Fibroblast of skin of left biceps (primary cell): ENCODE measurements around the gene KRT40.
A peak's percentile ranks its signal among the peaks of the same experiment; 100 is the strongest.

ENCODE experiments used
- DNase-seq, 2 experiments: peaks; one replicate each; pipeline ENCODE4 v3.0.0-alpha.2; 2013; ENCODE audit warnings: low read depth in 2 of 2

The KRT40 gene

GRCh38 chr17:40997361-40997760 lies 13.2 kb upstream of the KRT40 start:
- no peak for DNase-seq

- no peak for DNase-seq
Measured at GRCh38 chr17:40996829-40997228, 12.7 kb upstream of the KRT40 start.

- no peak for DNase-seq
Measured at GRCh38 chr17:40995116-40995515, 11.0 kb upstream of the KRT40 start.

GRCh38 chr17:40993839-40994238 lies 9.7 kb upstream of the KRT40 start, which contains the start of gene KRTAP3-3:
TSS of gene KRTAP3-3 (minus strand) at chr17:40994164. CDS start at chr17:40994097, 67 bp downstream.
- DNase-seq: no peak

- no peak for DNase-seq
Measured at GRCh38 chr17:40993084-40993483, 9.0 kb upstream of the KRT40 start.

GRCh38 chr17:40992666-40993065 lies 8.5 kb upstream of the KRT40 start:
- no peak for DNase-seq

GRCh38 chr17:40986920-40987319 lies 2.8 kb upstream of the KRT40 start:
- DNase-seq: no peak

GRCh38 chr17:40981115-40981514 lies 3.0 kb downstream of the KRT40 start:
- DNase-seq: no peak

- no peak for DNase-seq
Measured at GRCh38 chr17:40980596-40980995, 3.5 kb downstream of the KRT40 start.

GRCh38 chr17:40980117-40980516 lies 4.0 kb downstream of the KRT40 start:
- DNase-seq: no peak

- DNase-seq: no peak
Measured at GRCh38 chr17:40978575-40979151, 5.5 kb downstream of the KRT40 start.

- no peak for DNase-seq
Measured at GRCh38 chr17:40975516-40975915, 8.6 kb downstream of the KRT40 start.

- DNase-seq: no peak
Measured at GRCh38 chr17:40974366-40974765, 9.8 kb downstream of the KRT40 start.

GRCh38 chr17:40967582-40967981 lies 16.5 kb downstream of the KRT40 start:
- no peak for DNase-seq

- DNase-seq: no peak
Measured at GRCh38 chr17:40966848-40967247, 17.3 kb downstream of the KRT40 start, which contains the start of gene KRT39. TSS of gene KRT39 (minus strand) at chr17:40966948. CDS start at chr17:40966856, 92 bp downstream.

GRCh38 chr17:40963838-40964237 lies 20.3 kb downstream of the KRT40 start:
- no peak for DNase-seq

- no peak for DNase-seq
Measured at GRCh38 chr17:40962059-40962561, 22.0 kb downstream of the KRT40 start.

- DNase-seq: no peak
Measured at GRCh38 chr17:40961591-40961990, 22.5 kb downstream of the KRT40 start.

- DNase-seq: no peak
Measured at GRCh38 chr17:40960144-40960543, 24.0 kb downstream of the KRT40 start.

- no peak for DNase-seq
Measured at GRCh38 chr17:40958086-40958953, 25.8 kb downstream of the KRT40 start.

GRCh38 chr17:40956401-40957254 lies 27.5 kb downstream of the KRT40 start:
- peak; percentile 92 for DNase-seq

- DNase-seq: peak; percentile 58 to 68
Measured at GRCh38 chr17:40953881-40954280, 30.2 kb downstream of the KRT40 start.
